GM19372 (cell line): Measurements from ENCODE around the gene CHMP6.

Experiments
- ATAC-seq: cut with Tn5 transposase; IDR thresholded peaks from one replicate; pipeline ENCODE4 v1.9.1; 2021; ENCODE audit warnings: mild to moderate bottlenecking, low read depth, moderate library complexity; ENCODE audit not compliant: unreplicated experiment

CHMP6 gene

DNA sequence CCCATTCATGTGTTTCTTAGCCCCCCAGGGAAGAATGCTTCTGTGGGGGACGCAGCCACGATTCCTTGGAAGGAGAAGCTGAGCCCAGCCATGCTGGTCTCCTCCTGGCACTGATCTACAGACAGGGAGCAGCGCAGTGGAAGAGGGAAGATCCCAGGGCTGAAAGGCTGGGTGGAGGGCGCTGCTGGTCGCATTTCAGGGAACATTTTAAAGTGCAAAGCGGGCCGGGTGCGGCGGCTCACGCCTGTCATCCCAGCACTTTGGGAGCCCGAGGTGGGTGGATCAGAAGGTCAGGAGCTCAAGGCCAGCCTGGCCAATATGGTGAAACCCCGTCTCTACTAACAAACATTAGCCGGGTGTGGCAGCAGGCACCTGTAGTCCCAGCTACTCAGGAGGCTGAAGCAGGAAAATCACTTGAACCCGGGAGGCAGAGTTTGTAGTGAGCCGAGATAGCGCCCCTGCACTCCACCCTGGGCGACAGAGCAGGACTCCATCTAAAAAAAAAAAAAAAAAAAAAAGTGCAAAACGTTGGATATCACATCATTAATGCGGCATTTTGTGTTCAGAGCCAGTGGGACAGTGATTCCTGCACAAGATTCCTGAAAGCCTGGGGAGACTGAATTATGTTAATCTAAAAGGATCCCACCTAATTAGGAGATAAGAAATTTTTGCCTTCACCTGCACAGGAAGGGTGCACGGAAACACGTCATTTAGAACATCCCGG lies 558 bp upstream of the CHMP6 start:
- no peak for ATAC-seq

DNA sequence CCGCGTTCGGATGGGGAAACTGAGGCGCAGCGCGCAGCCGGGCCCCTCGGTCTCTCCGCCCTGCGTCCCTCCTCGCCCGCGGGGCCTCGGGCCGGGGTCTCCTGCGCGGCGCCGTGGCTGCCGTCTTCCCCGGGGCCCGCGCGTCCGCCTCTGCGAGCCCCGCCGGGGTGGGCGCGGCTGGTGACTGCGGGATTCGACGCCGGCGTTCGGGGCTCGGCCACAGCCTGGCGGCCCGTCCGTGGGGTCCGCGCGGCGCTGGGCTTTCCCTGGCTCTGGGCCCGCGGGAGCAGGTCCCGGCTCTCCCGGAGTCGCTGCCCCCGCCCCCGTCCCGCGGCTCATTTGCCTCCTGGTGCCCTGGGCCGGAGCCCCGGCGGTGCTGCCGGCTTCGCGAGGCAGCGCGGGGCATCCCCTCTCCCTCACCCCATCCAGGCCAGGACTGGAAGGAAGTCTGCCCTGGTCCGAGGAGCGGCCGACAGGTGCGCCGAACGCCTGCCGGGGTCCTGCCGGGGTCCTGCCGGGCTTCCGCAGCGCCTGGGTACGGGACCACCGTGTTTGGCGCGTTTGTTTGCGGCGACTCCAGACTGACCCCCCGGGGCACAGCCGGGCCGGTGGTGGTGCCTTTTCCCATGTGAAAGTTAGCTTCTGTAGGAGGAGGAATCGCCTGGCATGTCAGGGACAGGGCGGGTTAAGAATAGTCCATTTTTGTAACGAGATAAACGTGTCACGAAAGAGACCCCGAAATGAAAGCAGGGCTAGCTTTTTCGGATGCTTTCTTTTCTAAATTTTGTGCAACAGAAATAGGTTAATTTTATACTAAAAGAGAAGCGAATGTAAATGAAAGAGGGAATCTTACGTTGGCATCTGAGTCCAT lies 671 bp downstream of the CHMP6 start:
- no peak for ATAC-seq

DNA sequence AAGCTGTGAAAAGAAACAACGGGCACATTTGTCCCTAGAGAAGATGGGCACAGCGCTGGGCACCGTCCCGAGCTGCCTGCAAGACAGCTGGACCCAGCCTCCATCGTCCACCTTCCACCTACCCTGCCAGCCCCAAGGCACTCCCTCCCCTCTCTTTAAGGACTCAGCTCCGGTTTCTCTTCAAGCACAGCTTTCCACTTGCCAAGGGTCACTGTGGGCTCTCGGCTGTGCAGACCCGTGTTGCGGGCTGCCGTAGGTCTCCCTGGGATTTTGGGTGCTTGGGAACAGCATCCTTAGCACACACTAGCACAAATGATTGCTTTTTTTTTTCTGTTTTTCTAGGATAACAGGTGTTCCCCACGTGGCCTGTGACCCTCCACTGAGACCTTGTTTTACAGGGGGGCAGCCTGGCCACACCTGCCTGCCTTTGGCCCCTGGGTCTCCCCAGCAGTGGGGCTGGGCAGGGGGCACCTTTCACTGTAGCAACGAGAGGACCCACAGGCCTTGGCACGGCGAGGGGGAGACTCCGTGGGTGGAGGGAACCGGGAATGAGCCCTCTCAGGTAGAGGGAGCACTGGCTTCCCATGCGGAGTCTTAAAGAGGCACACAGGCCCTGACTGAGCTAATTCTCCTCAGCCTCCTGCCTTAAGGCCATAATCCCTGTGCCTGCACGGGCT lies 1.4 kb downstream of the CHMP6 start:
- no peak for ATAC-seq

DNA sequence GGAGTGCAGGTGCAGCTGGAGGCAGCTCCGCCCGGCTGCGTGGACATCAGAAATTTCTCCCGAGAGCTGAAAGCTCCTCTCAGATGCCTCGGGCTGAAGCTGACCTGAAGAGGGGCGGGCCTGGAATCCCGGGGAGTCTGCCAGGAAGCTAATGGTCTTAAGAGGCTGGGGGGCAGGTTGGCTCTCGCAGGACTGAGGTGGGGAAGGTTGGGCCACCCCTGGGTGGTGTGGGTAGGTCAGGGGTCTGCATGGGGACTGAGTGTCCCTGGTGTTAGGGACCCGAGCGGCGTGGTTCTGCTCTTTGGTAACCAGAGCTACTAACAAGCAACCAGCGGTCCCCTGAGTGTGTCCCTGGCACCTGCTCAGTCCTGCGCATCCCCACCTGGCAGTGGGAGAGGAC lies 3.5 kb downstream of the CHMP6 start:
- no peak for ATAC-seq

DNA sequence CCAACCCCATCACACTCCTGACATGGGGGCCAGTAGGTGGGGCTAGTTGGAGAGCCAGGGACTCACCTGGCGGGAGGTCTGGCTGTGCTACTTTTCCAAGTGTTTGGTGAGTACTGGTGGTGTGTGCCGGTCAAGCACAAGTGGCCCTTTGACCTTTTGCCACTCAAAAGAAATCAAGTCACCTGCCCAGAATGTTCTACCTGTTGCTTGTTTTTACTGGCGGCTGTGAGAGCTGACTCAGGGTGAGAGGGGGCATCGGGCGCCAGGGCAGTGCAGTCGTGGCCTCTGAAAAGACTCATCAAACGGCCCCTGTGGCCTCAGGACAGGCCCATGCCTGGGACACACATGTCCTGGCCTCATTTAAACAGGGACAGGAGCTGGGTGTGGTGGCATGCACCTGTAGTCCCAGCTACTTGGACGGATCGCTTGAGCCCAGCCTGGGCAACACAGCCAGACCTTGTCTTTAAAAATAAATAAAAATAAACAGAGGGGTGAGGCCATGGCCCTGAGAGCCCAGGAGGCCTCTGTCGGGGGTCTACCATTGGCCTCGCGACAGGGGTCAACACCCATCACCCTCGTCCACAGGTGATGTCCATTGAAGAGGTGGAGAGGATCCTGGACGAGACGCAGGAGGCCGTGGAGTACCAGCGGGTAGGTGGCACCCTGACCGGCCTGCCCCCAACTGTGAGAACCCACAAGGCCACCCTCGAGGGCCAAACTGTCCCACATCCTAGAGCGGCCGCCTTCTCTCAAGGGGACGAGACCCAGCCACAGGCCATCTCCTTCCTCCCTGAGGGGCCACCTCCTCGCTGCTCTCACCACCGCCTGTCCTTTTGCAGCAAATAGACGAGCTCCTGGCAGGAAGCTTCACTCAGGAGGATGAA lies 5.0 kb downstream of the CHMP6 start:
- ATAC-seq = no peak

DNA sequence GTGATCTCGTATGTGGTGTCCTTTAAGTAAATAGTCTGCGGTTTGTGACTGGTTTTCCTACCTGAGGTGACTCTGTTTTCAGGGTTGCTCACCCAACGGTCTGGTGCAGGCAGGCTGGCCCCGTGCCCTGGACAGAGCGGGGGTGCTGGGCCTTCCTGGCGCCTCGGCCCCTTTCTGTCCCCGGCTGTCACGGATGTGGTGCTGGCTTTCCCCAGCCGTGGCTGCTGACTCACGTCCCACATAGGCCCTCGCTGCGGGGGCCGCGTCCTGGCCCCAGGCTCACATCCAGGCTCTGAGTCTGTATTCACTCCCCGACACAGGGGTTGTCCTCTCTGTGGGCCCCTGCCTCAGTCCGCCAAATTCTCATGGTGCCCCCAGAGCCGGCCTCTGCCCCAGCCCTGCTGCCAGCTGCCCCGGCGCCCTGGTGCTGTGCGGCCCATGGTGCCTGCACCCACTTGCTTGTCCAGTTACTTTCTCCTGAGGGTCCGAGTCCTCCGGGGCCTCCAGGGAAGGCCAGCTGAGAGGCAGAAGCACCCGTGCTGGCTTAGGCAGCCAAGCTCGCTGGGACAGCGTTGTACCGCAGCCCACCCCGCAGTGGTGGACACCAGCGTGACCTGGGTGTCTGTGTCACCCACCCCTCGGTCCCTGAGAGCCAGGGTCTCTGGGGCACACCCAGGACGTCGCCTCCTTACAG lies 5.9 kb downstream of the CHMP6 start:
- no peak for ATAC-seq

DNA sequence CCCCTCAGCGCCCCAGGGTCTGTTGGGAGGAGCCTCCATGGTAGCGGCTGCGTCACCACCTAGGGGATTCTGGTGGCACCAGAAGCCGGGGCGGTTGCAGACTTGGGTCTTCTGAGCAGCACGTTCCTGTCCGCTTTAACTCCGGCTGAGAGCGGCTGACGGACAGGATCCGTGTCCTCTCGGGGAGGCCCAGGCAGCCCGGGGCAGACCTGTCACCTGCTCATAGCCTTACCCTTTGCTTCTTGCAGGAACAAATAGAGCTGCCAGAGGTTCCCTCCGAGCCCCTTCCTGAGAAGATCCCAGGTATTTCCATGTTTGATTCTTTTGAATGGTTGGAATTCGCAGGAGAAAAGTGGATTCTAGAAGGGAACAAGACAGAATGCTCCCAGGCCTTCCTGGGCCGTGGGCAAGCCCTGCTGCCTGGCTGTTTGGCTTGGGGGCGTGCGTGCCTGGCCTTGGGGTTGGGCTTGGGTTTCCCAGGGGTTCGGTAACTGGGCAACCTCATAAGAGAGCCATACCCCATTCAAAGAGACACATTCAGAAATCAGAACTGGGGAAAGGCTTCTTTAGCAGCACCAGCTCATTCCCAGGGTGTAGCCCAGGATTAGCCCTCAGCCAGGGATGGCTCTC lies 6.6 kb downstream of the CHMP6 start:
- no peak for ATAC-seq

DNA sequence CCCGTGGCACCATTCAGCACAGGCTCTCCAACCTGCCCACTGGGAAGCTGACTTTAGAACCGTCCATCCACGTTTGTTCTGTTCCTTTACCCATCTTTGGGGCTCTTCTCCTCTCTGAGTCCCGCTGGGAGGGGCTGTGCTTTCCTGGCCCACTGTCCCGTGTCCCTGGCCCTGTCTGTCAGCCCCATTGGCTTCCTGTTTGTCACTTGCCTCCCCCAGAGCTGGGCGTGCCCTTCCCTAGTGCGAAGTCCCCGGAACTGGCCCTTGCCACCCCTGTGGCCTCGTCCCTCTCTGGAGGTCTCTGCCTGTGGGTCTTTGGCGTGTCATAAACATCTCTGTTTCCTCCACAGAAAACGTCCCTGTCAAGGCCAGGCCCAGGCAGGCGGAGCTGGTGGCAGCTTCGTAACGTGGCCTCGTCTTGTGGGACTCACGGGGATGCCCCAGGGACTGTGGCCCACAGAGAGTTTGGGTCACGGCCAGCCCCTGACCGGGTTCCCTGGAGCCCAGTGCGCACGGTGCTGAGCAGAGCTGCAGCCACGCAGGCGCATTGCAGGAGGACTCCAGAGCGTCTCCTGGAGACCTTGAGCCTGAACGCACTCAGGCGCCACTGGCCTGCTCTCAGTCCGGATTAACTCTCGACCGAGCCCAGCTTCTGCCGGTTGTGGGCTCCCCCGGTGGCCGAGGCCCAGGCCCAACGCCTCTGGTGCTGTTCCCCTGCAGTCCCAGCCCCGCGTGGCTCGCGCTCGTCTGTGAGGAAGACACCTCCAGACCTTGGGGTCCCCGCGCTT lies 7.3 kb downstream of the CHMP6 start:
- no peak for ATAC-seq

DNA sequence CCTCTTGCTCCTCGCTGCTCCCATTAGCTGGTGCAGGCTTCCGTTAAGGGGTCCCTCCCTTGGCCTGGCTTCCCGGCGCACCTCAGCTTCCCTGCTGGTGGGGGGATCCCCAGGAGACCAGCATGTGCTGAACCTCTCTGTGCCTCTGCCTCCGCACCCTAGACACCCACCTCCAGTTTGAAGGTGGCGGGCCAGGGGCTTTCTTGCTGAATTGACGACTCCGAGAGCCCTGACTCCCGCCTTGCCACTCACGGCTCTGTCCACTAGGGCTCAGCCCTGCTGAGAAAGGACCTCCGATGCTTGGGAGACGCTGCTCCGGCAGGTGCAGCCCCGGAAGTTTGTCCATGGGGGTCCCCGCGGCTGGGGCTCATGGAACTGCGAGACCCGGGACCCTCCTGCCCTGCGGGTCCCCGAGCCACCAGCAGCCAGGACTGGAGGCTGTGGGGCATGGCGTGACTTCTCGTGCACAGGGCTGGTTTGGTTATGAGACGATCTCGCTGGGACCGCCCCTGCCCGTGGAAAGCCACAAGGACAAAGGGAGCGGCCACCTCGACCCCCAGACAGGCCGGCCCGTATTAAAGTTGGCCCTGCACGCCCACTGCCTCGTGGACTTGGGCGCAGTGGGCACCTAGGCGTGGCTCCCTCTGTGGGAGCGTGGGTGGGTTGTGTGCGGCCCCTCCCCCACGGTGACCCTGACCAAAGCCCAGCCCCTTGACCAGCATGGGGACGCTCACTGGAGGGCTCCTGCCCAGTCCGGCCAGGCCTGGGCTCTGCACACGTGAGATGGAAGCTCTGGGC lies 8.1 kb downstream of the CHMP6 start:
- no peak for ATAC-seq

DNA sequence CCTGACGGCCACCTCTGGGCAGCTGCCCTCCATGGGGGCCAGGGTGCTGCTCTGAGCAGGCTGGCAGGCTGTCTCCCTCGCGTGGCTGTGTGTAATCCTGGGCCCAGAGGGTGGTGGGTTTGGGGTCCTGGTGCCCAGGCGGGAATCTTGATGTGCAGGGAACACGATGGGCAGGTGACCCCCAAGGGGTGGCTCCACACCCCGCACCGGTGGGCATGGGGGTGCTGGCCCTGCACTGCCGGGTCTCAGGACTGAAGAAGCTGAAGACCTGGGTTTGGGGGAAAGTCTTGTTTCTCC lies 8.6 kb downstream of the CHMP6 start:
- ATAC-seq = no peak

DNA sequence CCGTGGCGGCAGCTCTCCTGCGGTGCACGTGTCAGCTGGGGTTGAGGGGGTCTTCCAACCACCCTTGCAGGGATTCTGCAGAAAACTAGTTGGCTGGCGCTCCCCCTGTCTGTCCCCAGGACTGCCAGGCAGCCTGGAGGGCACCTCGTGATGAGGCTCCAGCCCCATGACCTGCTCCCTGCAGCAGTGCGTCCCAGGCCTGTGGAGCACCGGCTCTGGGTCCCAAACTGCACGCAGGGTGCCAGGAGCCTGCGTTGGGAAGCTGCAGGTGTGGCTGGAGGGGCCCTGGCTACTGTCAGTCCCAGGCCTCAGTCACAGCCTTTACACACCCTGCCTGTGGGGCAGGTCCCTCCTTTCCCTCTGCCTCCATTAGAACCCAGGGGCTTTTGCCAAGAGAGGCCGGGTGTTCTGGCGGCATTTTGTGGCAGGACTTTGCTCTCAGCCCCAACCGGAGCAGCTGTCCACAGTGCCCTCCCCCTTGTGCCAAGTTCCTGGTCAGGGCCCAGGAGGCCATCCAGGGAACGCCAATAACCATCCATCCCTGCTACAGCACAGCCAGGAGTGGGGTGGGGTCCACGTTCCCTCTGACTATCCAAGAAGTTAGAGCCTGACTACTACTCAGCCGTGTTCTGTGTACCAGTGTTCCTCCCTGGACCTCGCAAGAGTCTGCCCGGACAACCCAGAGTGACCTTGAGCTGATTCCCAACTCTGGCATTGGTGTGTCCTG lies 9.2 kb downstream of the CHMP6 start:
- ATAC-seq = no peak

DNA sequence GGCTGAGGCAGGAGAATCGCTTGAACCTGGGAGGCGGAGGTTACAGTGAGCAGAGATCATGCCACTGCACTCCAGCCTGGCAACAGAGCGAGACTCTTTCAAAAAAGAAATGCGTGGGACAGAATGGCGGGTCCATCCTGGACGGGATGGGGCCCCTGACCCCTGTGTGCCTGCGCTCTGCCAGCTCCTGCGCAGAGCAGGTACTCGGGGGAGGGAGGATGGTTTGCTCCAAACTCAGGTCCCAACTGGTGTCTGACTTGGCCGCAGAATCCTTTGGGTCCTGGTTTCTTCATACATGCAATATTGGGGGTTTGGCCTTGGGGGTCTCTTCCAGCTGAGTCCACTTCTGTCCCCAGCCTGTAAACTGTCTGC lies 10.4 kb downstream of the CHMP6 start:
- no peak for ATAC-seq

DNA sequence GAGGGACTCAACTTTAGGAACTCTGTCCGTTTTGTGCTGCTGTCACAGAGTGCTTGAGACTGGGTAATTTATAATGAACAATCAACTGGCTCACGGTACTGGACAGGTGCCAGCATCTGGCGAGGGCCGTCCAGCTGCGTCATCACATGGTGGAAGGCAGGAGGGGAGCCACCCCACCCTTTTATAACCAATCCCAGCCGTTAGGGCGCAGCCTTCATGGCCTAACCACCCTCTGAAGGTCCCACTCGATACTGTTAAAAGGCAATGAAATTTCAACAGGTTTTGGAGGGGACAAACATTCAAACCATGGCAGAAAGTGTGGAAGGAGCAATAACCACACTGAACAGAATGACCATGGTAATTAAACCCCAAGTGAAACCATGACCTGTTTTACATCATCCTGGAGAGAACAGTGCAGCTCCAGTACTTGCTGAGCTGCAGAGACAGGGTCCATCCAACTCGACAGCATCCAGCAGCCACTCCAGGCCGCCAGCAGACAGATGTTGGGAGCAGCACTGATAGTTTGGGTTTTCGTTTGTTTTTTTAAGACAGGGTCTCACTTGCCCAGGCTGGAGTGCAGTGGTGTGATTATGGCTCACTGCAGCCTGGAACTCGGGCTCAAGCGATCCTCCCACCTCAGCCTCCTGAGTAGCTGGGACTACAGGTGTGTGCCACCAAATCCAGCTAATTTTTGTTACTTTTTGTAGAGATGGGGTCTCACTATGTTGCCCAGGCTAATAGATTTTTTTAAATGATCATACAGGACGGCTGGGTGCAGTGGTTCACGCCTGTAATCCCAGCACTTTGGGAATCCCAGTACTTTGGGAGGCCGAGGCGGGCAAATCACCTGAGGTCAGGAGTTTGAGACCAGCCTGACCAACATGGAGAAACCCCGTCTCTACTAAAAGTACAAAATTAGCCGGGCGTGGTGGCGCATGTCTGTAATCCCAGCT lies 11.0 kb downstream of the CHMP6 start:
- ATAC-seq = no peak

DNA sequence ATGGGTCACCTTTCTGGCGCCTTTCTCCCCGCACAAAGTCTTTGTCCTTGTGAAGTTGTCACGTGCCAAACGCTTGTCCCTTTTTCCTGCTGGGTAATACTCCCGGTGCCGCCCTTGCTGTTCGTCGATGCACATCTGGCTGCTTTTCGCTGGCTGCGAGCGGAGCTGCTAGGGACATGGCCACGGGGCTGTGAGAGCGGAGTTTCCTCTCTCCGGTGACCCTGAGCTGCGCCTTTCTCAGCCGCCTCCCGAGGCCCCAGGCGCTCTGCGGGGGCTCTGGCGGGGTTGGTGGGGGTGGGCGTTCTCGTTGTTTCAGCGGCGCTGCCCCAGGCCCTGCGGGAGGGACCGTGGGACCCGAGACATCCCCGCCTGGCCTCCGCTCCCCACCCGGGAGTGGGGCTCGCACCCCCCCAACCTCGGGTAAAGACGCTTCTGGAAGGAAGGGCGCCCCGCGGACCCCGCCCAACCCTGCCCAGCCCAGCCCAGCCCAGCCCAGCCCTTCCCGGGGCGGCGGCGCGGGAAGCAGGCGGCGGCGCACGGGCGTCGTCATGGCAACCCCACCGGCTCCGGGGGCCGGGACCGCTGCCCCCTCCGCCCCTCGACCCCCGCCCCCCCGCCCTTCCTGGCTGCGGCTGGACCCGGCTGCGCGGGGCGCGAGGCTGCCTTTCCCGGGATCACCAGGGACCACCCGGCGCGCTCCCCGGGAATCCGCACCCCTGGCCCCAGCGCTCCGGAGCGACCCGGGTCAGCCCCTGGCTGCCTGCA lies 12.3 kb downstream of the CHMP6 start:
- ATAC-seq = no peak

DNA sequence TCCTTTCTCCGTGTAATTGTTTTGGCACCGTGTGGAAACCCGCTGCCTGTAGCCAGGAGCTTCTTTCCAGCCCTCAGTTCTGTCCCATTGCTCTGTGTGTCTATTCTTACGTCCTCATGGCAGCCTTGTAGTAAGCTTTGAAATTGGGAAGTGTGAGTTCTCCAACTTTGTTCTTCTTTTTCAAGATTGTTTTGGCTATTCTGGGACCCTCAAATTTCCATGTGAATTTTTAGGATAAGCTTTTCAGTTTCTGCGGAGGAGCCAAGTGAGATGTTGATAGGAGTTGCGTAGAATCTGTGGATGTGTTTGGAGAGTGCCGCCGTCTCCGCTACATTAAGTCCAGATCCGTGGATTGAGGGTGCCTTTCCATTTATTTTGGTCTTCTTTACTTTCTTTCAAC lies 15.2 kb downstream of the CHMP6 start:
- ATAC-seq = no peak

DNA sequence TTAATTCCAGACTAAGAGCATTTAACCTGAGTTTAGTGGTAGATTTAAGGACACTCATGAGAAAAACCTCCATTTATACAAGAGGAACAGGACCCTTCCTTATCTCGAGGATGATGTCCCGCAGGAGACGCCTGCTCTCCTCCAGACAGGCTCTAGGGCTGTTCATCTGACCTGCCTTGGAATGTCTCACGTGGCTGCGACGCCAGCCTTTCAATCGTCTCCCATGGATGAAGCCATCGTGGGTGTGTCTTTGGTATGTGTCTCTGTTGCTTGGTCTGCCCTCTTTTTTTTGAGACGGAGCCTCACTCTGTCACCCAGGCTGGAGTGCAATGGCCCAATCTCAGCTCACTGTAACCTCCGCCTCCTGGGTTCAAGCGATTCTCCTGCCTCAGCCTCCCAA lies 16.5 kb downstream of the CHMP6 start:
- no peak for ATAC-seq
